ENCODE measurements around the gene ATP11B.

- TF ChIP-seq POLR2A (IDR thresholded peaks at IDR 0.05; ENCODE audit: low read depth, low read length) (no peak), POLR2AphosphoS5 (IDR thresholded peaks at IDR 0.05; ENCODE audit: low read depth, low read length) (no peak), TAF1 (IDR thresholded peaks at IDR 0.05; ENCODE audit: low read depth, low read length) (no peak), PAX5 (IDR thresholded peaks at IDR 0.05; ENCODE audit: insufficient read depth, low read length, severe bottlenecking) (no peak), POU2F2 (IDR thresholded peaks at IDR 0.05; ENCODE audit: low read depth, low read length) (no peak)
Measured at GRCh38 chr3:182889948-182890629, 96.8 kb downstream of the ATP11B start.

Data from GM12891 (cell line).